SU-DHL-6 (cell line): ENCODE results near the gene SNRNP27.

Experiments
- H2AFZ ChIP-seq: fragments of 200-600 bp; sonication (generic); 2 replicates; pipeline ENCODE4 v1.6.1; 2014; ENCODE audit warnings: low read depth, mild to moderate bottlenecking, moderate library complexity, mixed read lengths, antibody characterized with exemption, low read length; ENCODE audit not compliant: severe bottlenecking
- H3F3A ChIP-seq: fragments of 200-600 bp; shearing (Covaris generic); 2 replicates; pipeline ENCODE4 v1.6.0; 2016; ENCODE audit warnings: antibody characterized with exemption, mild to moderate bottlenecking; ENCODE audit not compliant: insufficient read depth
- H3K27ac ChIP-seq: fragments of 200-600 bp; sonication (generic); 2 replicates; pipeline ENCODE4 v1.5.1; 2016; ENCODE audit warnings: low read depth, mild to moderate bottlenecking, low read length, moderate library complexity, mixed read lengths
- H3K27me3 ChIP-seq: fragments of 200-600 bp; sonication (generic), shearing (Covaris generic); 2 replicates; pipeline ENCODE4 v1.6.0; 2014; ENCODE audit warnings: mild to moderate bottlenecking, low read length
- H3K36me3 ChIP-seq: fragments of 200-600 bp; sonication (generic); 2 replicates; pipeline ENCODE4 v1.6.1; 2014; ENCODE audit warnings: mild to moderate bottlenecking, low read length, mixed read lengths
- H3K4me2 ChIP-seq: fragments of 300-600, 200-600 bp; shearing (Covaris generic), sonication (generic); 2 replicates; pipeline ENCODE4 v1.6.0; 2014; ENCODE audit warnings: low read length, low read depth, mild to moderate bottlenecking; ENCODE audit not compliant: poor library complexity, severe bottlenecking
- H3K4me3 ChIP-seq: fragments of 200-600 bp; sonication (generic); 2 replicates; pipeline ENCODE4 v1.5.1; 2014; ENCODE audit warnings: antibody characterized with exemption, low read length, mild to moderate bottlenecking, mixed read lengths; ENCODE audit not compliant: insufficient read depth, poor library complexity, severe bottlenecking
- H3K79me2 ChIP-seq: fragments of 200-600 bp; sonication (generic); 2 replicates; pipeline ENCODE4 v1.6.1; 2014; ENCODE audit warnings: mild to moderate bottlenecking, low read length, moderate library complexity; ENCODE audit not compliant: insufficient read depth
- H3K9ac ChIP-seq: fragments of 200-600 bp; sonication (generic); 2 replicates; pipeline ENCODE4 v1.7.0; 2014; ENCODE audit warnings: mild to moderate bottlenecking, low read length
- H3K9me2 ChIP-seq: fragments of 200-600 bp; sonication (generic); replicated peaks from 2 replicates; pipeline ENCODE4 v1.6.1; 2014; ENCODE audit warnings: low read length; ENCODE audit not compliant: insufficient read depth
- H3K9me3 ChIP-seq: fragments of 200-600 bp; sonication (generic); 2 replicates; pipeline ENCODE4 v1.6.1; 2014; ENCODE audit warnings: low read length, mixed read lengths; ENCODE audit not compliant: insufficient read depth
- H4K20me1 ChIP-seq: fragments of 200-600 bp; sonication (generic); 2 replicates; pipeline ENCODE4 v1.6.1; 2014; ENCODE audit warnings: low read depth, mild to moderate bottlenecking, antibody characterized with exemption, low read length, moderate library complexity, mixed read lengths
- CTCF ChIP-seq: fragments of 200-600 bp; sonication (generic); IDR thresholded peaks from one replicate; pipeline ENCODE4 v1.5.1; 2017; ENCODE audit warnings: antibody characterized with exemption, mild to moderate bottlenecking, low read length, moderate library complexity; ENCODE audit not compliant: insufficient read depth, poor library complexity, severe bottlenecking
- EZH2phosphoT487 ChIP-seq: fragments of 200-600 bp; sonication (generic), shearing (Covaris generic); conservative IDR thresholded peaks from 2 replicates; pipeline ENCODE4 v1.6.1; 2018; ENCODE audit warnings: mild to moderate bottlenecking, antibody characterized with exemption, low read length, moderate library complexity, mixed read lengths

The SNRNP27 gene

GRCh38 chr2:69933839-69934613 is 40.3 kb downstream of the SNRNP27 start:
- Histone ChIP-seq H3K36me3 (no peaks in the 10 kb centered on the region), H3K4me2 (no peak overlapping the region), H3K9ac (no peak overlapping the region)

GRCh38 chr2:69934614-69934908 is 40.8 kb downstream of the SNRNP27 start:
- Histone ChIP-seq H3K4me2 (no peak overlapping the region), H3K79me2 (no peaks in the 10 kb centered on the region), H3K27ac (no peak overlapping the region)

More at GRCh38 chr2:69933839-69934613, 40.3 kb downstream of the SNRNP27 start:
- Histone ChIP-seq H3F3A (no peaks in the 10 kb centered on the region), H3K79me2 (no peaks in the 10 kb centered on the region), H4K20me1 (no peaks in the 10 kb centered on the region), H3K27me3 (no peaks in the 10 kb centered on the region), H3K27ac (no peak overlapping the region), H3K4me3 (no peak overlapping the region), H3K9me2 (no peaks in the 10 kb centered on the region), H3K9me3 (no peaks in the 10 kb centered on the region), H2AFZ (no peak overlapping the region)
- TF ChIP-seq EZH2phosphoT487 (no peak), CTCF (no peak)

GRCh38 chr2:69935011-69935410 is 41.3 kb downstream of the SNRNP27 start:
- Histone ChIP-seq H3K4me3 (no peak overlapping the region), H3F3A (no peaks in the 10 kb centered on the region), H3K9me3 (no peaks in the 10 kb centered on the region), H3K9me2 (no peaks in the 10 kb centered on the region), H3K27me3 (no peaks in the 10 kb centered on the region), H3K4me2 (no peak overlapping the region), H2AFZ (no peak overlapping the region), H3K79me2 (no peaks in the 10 kb centered on the region), H3K36me3 (no peaks in the 10 kb centered on the region), H3K9ac (no peak overlapping the region), H3K27ac (no peak overlapping the region), H4K20me1 (no peaks in the 10 kb centered on the region)
- no peak for TF ChIP-seq EZH2phosphoT487
- TF ChIP-seq CTCF = no peak

More at GRCh38 chr2:69934614-69934908, 40.8 kb downstream of the SNRNP27 start:
- Histone ChIP-seq H2AFZ (no peak overlapping the region), H4K20me1 (no peaks in the 10 kb centered on the region), H3K36me3 (no peaks in the 10 kb centered on the region), H3F3A (no peaks in the 10 kb centered on the region), H3K4me3 (no peak overlapping the region), H3K9me2 (no peaks in the 10 kb centered on the region), H3K9ac (no peak overlapping the region), H3K27me3 (no peaks in the 10 kb centered on the region), H3K9me3 (no peaks in the 10 kb centered on the region)
- no peak for TF ChIP-seq CTCF
- TF ChIP-seq EZH2phosphoT487 = no peak
